Mesenchymal stem cell (in vitro differentiated cells and primary cell): Measurements from ENCODE around the gene RASSF8.

ENCODE experiments used
- DNase-seq: peaks from one replicate; pipeline ENCODE4 v3.0.0-alpha.2; 2013
- H2AFZ ChIP-seq: one replicate; pipeline ENCODE4 v1.6.1; 2013; ENCODE audit warnings: low read depth, mild to moderate bottlenecking, control low read depth, inconsistent platforms, low read length, moderate library complexity
- H2AK5ac ChIP-seq: 2 replicates; pipeline ENCODE4 v1.6.1; 2013; ENCODE audit warnings: low read length, moderate library complexity, mild to moderate bottlenecking, inconsistent platforms; ENCODE audit not compliant: severe bottlenecking
- H2BK120ac ChIP-seq: one replicate; pipeline ENCODE4 v1.6.1; 2013; ENCODE audit warnings: low read depth, mild to moderate bottlenecking, inconsistent platforms, low read length, moderate library complexity
- H2BK12ac ChIP-seq, 2 experiments: one replicate each; pipeline ENCODE4 v1.6.1; 2013; ENCODE audit warnings: inconsistent platforms in 2 of 2, low read length in 2 of 2, mild to moderate bottlenecking in 2 of 2, moderate library complexity in 2 of 2, control low read depth in 1 of 2
- H2BK15ac ChIP-seq: one replicate; pipeline ENCODE4 v1.6.1; 2013; ENCODE audit warnings: mild to moderate bottlenecking, low read depth, inconsistent platforms; ENCODE audit not compliant: poor library complexity, severe bottlenecking
- H2BK5ac ChIP-seq: 2 replicates; pipeline ENCODE4 v1.6.1; 2013; ENCODE audit warnings: low read depth, mild to moderate bottlenecking, low read length, control low read depth, inconsistent platforms; ENCODE audit not compliant: poor library complexity, severe bottlenecking
- H3K14ac ChIP-seq, 2 experiments: one replicate each; pipeline ENCODE4 v1.6.1; 2013; ENCODE audit warnings: inconsistent platforms in 2 of 2, low read length in 2 of 2, control low read depth in 1 of 2, mild to moderate bottlenecking in 1 of 2, moderate library complexity in 1 of 2
- H3K18ac ChIP-seq, 2 experiments: one replicate each; pipeline ENCODE4 v1.6.1; 2013; ENCODE audit warnings: inconsistent platforms in 2 of 2, low read length in 2 of 2, control low read depth in 1 of 2, low read depth in 1 of 2, mild to moderate bottlenecking in 1 of 2
- H3K23ac ChIP-seq, 2 experiments: one replicate each; pipeline ENCODE4 v1.6.1; 2013; ENCODE audit warnings: inconsistent platforms in 2 of 2, low read length in 2 of 2, mild to moderate bottlenecking in 2 of 2, moderate library complexity in 2 of 2, control low read depth in 1 of 2
- H3K27ac ChIP-seq: 2 replicates; pipeline ENCODE4 v1.5.1; 2013; ENCODE audit warnings: mild to moderate bottlenecking, moderate library complexity, low read length, control low read depth, inconsistent platforms; ENCODE audit not compliant: poor library complexity, severe bottlenecking
- H3K27me3 ChIP-seq, 2 experiments: 2 replicates each; pipeline versions ENCODE4 v1.6.1 to v1.7.0; 2013; ENCODE audit warnings: low read length in 2 of 2, mild to moderate bottlenecking in 2 of 2, moderate library complexity in 2 of 2, control low read depth in 1 of 2, inconsistent platforms in 1 of 2; ENCODE audit not compliant: control insufficient read depth in 1 of 2, insufficient read depth in 1 of 2
- H3K36me3 ChIP-seq, 2 experiments: 2 replicates each; pipeline versions ENCODE4 v1.6.1 to v1.7.0; 2013; ENCODE audit warnings: low read length in 2 of 2, control low read depth in 1 of 2, inconsistent platforms in 1 of 2, low read depth in 1 of 2, mild to moderate bottlenecking in 1 of 2; ENCODE audit not compliant: insufficient read depth in 2 of 2, control insufficient read depth in 1 of 2
- H3K4ac ChIP-seq, 2 experiments: one replicate each; pipeline ENCODE4 v1.6.1; 2013; ENCODE audit warnings: inconsistent platforms in 2 of 2, low read length in 2 of 2, mild to moderate bottlenecking in 2 of 2, moderate library complexity in 2 of 2, control low read depth in 1 of 2, low read depth in 1 of 2
- H3K4me1 ChIP-seq: 2 replicates; pipeline ENCODE4 v1.6.1; 2013; ENCODE audit warnings: low read depth, low read length, control low read depth; ENCODE audit not compliant: control insufficient read depth, insufficient read depth
- H3K4me2 ChIP-seq: 2 replicates; pipeline ENCODE4 v1.6.1; 2013; ENCODE audit warnings: low read length, mild to moderate bottlenecking, inconsistent platforms; ENCODE audit not compliant: poor library complexity, severe bottlenecking
- H3K4me3 ChIP-seq, 2 experiments: 2 replicates each; pipeline versions ENCODE4 v1.5.1 to v1.7.0; 2013; ENCODE audit warnings: low read length in 2 of 2, mild to moderate bottlenecking in 2 of 2, control low read depth in 1 of 2, low read depth in 1 of 2; ENCODE audit not compliant: insufficient read depth in 1 of 2
- H3K79me1 ChIP-seq: replicated peaks from 2 replicates; pipeline ENCODE4 v1.6.1; 2013; ENCODE audit warnings: mild to moderate bottlenecking, control low read depth, low read length, inconsistent platforms; ENCODE audit not compliant: poor library complexity, severe bottlenecking
- H3K9ac ChIP-seq: 2 replicates; pipeline ENCODE4 v1.7.0; 2013; ENCODE audit warnings: mild to moderate bottlenecking, low read length, moderate library complexity
- H3K9me3 ChIP-seq: 2 replicates; pipeline ENCODE4 v1.7.0; 2013; ENCODE audit warnings: mild to moderate bottlenecking, low read length; ENCODE audit not compliant: control insufficient read depth
- H4K8ac ChIP-seq: one replicate; pipeline ENCODE4 v1.6.1; 2013; ENCODE audit warnings: inconsistent platforms, mild to moderate bottlenecking, low read length, moderate library complexity
- H4K91ac ChIP-seq: one replicate; pipeline ENCODE4 v1.6.1; 2013; ENCODE audit warnings: mild to moderate bottlenecking, low read length, inconsistent platforms
- WGBS: methylation state at CpG from one replicate; pipeline ENCODE4 v1.1.7; 2013; ENCODE audit warnings: mixed read lengths; 5-methylcytosine and 5-hydroxymethylcytosine counted together

RASSF8 gene

DNA sequence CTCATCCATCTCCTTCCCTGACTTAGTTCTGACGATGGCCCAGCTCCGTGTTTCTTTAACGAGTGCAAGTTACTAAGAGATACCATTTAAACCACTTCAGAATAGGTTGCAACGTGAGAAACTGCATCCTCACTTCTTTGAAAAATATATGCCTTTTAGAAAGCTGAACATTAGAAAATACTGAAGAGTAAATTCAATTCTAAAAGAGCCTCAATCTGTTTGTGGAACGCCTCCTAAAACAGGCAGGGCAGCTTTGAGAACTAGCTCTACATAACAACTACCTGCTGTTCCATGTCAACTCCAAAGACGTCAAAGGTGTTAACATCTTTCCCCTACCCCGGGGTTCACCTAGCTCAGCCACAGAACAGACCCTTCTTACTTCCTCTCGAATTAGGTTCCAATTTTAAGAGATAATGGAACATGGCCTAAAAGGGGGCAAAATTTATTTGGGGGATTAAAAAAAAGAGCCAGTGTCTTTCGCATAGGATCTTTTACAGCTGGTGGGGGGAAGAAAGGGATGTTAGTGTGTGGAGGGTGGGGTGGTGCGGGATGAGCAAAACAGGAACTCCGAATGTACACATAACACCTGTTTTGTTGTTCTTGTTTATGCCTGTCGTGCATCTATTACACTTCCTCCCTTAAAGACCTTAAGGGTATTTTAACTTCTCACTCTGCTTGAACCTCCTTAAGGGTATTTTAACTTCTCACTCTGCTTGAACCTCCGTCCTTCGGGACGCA is 163.0 kb downstream of the RASSF8 start:
- Histone ChIP-seq H3K4ac (no peak overlapping the region), H3K4me2 (peak overlapping the region; percentile 74), H3K4me1 (peaks cover 5% of the 10 kb centered on the region), H3K9ac (peak overlapping the region; percentile 85), H3K9me3 (no peaks in the 10 kb centered on the region), H3K4me3 (peak overlapping the region; percentile 74 to 79), H3K18ac (no peak overlapping the region), H2BK120ac (no peak overlapping the region), H4K91ac (no peak overlapping the region), H2BK12ac (no peak overlapping the region), H3K79me1 (peaks cover 2% of the 10 kb centered on the region), H2BK15ac (no peak overlapping the region), H2AFZ (no peak overlapping the region), H2AK5ac (no peak overlapping the region), H3K14ac (no peak overlapping the region), H2BK5ac (no peak overlapping the region), H3K27ac (no peak overlapping the region), H3K27me3 (no peaks in the 10 kb centered on the region), H3K23ac (no peak overlapping the region), H3K36me3 (no peaks in the 10 kb centered on the region), H4K8ac (no peak overlapping the region)
- DNase-seq: no peak
- 46% methylated on average over 10 of the region's 15 CpGs for WGBS

DNA sequence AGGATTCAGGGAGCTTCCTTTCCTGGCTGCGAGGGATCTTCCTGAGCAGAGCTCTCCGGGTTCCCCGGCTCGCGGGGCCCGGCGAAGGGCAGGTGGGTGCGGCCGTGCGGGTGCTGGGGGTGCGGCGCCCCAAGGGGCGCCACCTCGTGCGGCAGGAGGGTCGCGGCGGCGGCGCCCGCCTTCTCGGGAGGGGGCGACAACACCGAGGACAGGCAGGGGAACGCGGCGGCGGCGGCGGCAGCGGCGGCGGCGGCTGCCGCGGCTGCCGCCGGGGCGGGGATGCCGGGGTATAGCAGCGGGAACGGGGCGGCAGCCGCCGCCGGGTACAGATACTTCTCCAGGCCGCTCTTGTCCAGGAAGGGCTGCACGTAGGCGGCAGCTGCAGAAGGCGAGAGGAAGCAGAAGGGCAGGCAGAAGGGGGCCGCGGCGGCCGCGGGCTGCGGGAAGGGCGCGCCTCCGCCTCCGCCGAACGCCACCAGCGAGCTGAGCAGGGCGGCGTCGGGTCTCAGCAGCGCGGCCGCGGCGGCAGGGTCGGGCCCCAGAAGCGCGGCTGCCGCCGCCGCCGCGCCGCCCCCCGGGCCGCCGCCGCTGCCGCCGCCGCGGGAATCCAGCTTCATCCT is 163.7 kb downstream of the RASSF8 start:
- no peaks in the 10 kb centered on the region for H3K27me3 ChIP-seq
- H3K14ac ChIP-seq: peak overlapping the region in 1 of 2 experiments; percentile 79
- H3K4me3 ChIP-seq: peak overlapping the region; percentile 79 to 91
- H2BK15ac ChIP-seq: peak overlapping the region; percentile 96
- H3K9me3 ChIP-seq: no peaks in the 10 kb centered on the region
- DNase-seq: peak; percentile 23
- peak overlapping the region; percentile 68 for H4K91ac ChIP-seq
- under 1% methylated on average over 43 of the region's 88 CpGs for WGBS
- H2BK120ac ChIP-seq: peak overlapping the region; percentile 19
- peaks cover 2% of the 10 kb centered on the region for H3K79me1 ChIP-seq
- peak overlapping the region in 1 of 2 experiments; percentile 94 for H3K23ac ChIP-seq
- H3K18ac ChIP-seq: peak overlapping the region; percentile 84 to 94
- peak overlapping the region; percentile 64 for H4K8ac ChIP-seq
- no peak overlapping the region for H3K27ac ChIP-seq
- no peak overlapping the region for H2AK5ac ChIP-seq
- peak overlapping the region; percentile 19 for H2BK5ac ChIP-seq
- H3K36me3 ChIP-seq: no peaks in the 10 kb centered on the region
- peak overlapping the region; percentile 77 for H2AFZ ChIP-seq
- peaks cover 5% of the 10 kb centered on the region for H3K4me1 ChIP-seq
- H2BK12ac ChIP-seq: peak overlapping the region in 1 of 2 experiments; percentile 92
- peak overlapping the region; percentile 74 for H3K4me2 ChIP-seq
- peak overlapping the region in 1 of 2 experiments; percentile 75 for H3K4ac ChIP-seq
- peak overlapping the region; percentile 93 for H3K9ac ChIP-seq

DNA sequence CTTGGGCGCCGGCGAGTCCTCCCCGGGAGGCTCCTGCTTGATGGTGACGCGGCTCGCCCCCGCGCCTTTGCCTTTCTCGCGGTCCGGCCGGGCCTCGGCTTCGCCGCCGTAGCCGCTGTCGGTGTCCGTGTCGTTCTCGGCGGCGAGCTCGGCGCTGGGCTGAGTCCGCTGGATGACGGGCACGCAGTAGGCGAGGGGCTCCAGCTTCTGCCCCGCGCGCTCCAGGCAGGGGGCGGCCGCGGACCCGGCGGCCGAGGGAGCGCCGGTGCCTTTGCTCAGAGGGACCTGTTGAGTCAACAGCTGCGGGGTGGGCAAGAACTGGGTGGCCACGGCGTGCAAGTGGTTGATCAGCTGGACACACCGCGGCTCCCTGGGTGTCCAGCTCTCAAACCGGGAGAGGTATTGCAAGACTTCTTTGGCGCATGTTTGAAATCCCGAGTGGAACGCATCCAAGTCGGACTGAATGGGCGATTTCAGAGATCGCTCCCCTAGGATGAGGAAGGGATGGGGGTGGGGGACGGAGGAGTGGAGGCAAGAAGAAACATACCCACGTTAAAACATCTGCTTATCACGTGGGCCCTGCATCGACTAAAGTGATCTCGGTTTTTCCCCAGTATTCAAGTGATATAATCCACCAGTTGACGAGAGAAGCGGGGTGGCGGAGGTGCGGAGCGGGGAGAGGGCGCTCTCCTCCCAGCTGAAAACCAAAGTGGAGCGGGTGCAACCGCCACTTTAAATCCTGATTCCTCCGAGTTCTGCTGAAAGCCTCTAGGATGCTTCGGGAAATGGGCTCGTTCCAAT is 164.4 kb downstream of the RASSF8 start:
- peak overlapping the region in 1 of 2 experiments; percentile 49 for H3K4ac ChIP-seq
- WGBS: 1% methylated on average over 63 of the region's 69 CpGs

More for the DNA sequence above, 164.4 kb downstream of the RASSF8 start:
- H3K27ac ChIP-seq: peak overlapping the region; percentile 69
- peak overlapping the region; percentile 77 for H2AFZ ChIP-seq
- no peak overlapping the region for H2AK5ac ChIP-seq
- H3K4me1 ChIP-seq: peaks cover 5% of the 10 kb centered on the region
- peak overlapping the region; percentile 30 for H4K91ac ChIP-seq
- H3K23ac ChIP-seq: peak overlapping the region in 1 of 2 experiments; percentile 2
- H3K18ac ChIP-seq: peak overlapping the region; percentile 84
- peak overlapping the region in 1 of 2 experiments; percentile 92 for H2BK12ac ChIP-seq
- no peaks in the 10 kb centered on the region for H3K27me3 ChIP-seq
- H3K36me3 ChIP-seq: no peaks in the 10 kb centered on the region
- peak overlapping the region; percentile 77 for H4K8ac ChIP-seq
- peaks cover 2% of the 10 kb centered on the region for H3K79me1 ChIP-seq
- DNase-seq: peak; percentile 72
- H3K4me2 ChIP-seq: peak overlapping the region; percentile 74
- H2BK15ac ChIP-seq: no peak overlapping the region
- H3K14ac ChIP-seq: no peak overlapping the region
- peak overlapping the region; percentile 39 for H2BK5ac ChIP-seq
- H3K9ac ChIP-seq: peak overlapping the region; percentile 93
- H3K9me3 ChIP-seq: no peaks in the 10 kb centered on the region
- H3K4me3 ChIP-seq: peak overlapping the region; percentile 79 to 91
- H2BK120ac ChIP-seq: no peak overlapping the region
